Neural progenitor cell (in vitro differentiated cells): ENCODE data around the gene LRRC8E.
"Not testable (repeated sequence)": the region's sequence is repeated elsewhere in the genome, so short reads cannot be mapped to it uniquely, and the experiment has no call there.

Experiments used
- EZH2 ChIP-seq: fragments of 200-600 bp; sonication (generic); IDR thresholded peaks from 2 replicates; pipeline ENCODE4 v1.6.1; 2017; ENCODE audit warnings: antibody characterized with exemption, mild to moderate bottlenecking, moderate library complexity
- EZH2phosphoT487 ChIP-seq: fragments of 200-600 bp; sonication (generic); IDR thresholded peaks from 2 replicates; pipeline ENCODE4 v1.6.1; 2017; ENCODE audit warnings: antibody characterized with exemption
- TF ChIP-seq, protein P1 (sequence below): fragments of 200-600 bp; sonication (generic); IDR thresholded peaks from 2 replicates; pipeline ENCODE4 v1.5.1; 2017; ENCODE audit warnings: antibody characterized with exemption, mild to moderate bottlenecking

- TF ChIP-seq, protein P1, sequence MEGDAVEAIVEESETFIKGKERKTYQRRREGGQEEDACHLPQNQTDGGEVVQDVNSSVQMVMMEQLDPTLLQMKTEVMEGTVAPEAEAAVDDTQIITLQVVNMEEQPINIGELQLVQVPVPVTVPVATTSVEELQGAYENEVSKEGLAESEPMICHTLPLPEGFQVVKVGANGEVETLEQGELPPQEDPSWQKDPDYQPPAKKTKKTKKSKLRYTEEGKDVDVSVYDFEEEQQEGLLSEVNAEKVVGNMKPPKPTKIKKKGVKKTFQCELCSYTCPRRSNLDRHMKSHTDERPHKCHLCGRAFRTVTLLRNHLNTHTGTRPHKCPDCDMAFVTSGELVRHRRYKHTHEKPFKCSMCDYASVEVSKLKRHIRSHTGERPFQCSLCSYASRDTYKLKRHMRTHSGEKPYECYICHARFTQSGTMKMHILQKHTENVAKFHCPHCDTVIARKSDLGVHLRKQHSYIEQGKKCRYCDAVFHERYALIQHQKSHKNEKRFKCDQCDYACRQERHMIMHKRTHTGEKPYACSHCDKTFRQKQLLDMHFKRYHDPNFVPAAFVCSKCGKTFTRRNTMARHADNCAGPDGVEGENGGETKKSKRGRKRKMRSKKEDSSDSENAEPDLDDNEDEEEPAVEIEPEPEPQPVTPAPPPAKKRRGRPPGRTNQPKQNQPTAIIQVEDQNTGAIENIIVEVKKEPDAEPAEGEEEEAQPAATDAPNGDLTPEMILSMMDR = not testable (repeated sequence)
- TF ChIP-seq EZH2phosphoT487, EZH2: not testable (repeated sequence)
These were observed 41.7 kb downstream of the LRRC8E start for GRCh38 chr19:7930030-7930429.
